GM19467 (cell line): ENCODE data around the gene CSRP3.

Experiments
- ATAC-seq: cut with Tn5 transposase; IDR thresholded peaks from one replicate; pipeline ENCODE4 v1.9.1; 2021; ENCODE audit warnings: mild to moderate bottlenecking, moderate library complexity; ENCODE audit not compliant: unreplicated experiment

The CSRP3 gene

GRCh38 chr11:19226378-19227195, 24.8 kb upstream of the CSRP3 start:
- no peak for ATAC-seq

DNA sequence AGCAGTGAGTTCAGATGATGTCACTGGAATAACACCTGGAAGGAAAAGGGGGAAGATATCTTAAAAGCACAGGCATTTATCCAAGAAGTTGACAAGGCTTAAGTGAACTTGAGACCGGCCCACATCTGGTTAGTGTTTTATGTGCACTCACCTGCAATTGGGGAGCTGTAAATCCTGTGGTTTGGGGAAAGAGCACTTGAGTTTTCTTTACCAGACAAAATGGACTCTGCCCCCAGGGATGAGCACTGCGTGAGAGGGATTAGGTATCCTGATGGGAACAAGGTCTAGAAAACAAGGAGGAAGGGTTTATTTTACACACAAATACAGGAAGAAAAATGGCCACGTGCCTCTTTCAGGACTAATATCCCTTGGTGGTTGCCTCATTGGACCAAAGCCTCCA, 23.8 kb upstream of the CSRP3 start:
- ATAC-seq: no peak

DNA sequence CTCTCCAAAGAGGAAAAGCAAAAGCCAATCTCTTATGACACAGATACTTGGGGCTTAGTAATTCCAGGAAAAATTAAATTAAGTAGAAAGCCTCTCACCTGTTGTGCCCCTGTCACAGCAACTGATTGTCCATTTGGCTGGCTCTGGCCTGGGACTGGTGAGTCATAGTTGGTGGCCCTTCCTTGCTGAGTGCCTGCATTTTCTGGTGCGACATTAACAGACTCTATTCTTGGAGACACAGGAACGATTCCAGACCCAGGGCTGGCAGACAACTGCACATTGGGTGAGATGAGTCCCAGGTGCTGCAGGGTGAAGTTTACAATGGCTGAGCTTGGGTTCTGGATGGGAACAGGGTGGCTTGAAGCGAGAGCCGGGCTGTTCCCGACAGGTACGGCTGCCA, 23.3 kb upstream of the CSRP3 start:
- no peak for ATAC-seq

GRCh38 chr11:19220903-19221724, 19.3 kb upstream of the CSRP3 start:
- no peak for ATAC-seq

DNA sequence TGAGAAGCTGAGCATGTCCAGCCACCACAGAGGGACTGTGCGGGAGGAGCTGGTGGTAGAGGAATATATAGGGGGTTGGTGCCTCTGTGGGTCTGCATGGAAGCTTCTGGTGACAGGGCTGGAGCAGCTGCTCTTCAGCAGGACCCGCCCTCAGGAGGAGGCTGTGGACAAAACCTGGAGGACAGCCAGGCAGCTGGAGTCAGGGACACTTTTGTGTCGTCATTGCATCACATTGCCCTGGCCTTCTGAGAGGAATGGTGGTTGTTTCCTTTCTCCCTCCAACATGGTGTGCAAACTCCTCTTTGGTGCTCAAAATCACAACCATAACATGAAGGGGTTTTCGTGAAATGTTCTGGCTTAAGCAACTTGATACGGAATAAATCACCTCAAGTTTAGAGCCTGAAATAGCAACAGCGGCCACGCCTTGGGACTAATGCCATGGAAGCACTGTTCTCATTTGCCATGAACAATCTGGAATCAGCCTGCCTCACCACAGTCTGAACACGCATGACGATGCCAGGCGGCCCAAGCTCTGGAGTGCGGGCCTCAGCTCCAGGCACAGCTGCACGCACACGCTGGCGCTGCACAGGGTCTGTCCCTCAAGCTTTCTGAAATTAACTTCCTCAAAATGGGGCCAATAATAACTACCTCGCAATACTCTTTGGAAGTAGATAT, 17.1 kb upstream of the CSRP3 start:
- no peak for ATAC-seq

- ATAC-seq: no peak
Observed at GRCh38 chr11:19218216-19218615, 16.4 kb upstream of the CSRP3 start.

DNA sequence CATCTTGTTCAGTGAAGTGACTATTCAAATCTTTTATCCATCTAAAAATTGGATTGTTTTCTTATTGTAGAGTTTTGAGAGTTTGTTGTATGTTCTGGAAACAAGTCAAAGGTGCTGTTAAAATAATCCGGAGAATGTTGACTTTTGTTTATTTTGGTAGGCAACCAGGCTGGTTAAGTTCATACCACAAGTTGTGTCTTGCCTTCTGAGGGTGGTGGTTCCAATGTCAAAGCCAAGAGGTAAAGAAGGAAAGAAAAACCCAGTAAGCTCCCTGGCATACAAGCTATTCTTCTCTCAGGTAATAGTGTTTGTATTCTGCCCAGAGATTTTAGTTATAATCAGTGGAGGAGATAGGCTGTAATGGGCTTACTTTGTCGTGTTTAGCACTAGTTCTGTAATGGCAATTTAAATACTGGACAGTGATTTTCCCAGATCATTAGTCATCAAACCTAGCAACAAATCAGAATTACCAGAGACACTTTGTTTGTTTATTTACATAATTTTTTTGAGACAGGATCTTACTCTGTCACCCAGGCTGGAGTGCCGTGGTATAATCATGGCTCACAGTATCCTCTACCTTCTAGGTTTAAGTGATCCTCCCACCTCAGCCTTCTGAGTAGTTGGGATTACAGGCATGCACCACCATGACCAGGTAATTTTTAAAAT, 15.1 kb upstream of the CSRP3 start:
- no peak for ATAC-seq

- no peak for ATAC-seq
Observed at GRCh38 chr11:19216021-19216420, 14.2 kb upstream of the CSRP3 start.

DNA sequence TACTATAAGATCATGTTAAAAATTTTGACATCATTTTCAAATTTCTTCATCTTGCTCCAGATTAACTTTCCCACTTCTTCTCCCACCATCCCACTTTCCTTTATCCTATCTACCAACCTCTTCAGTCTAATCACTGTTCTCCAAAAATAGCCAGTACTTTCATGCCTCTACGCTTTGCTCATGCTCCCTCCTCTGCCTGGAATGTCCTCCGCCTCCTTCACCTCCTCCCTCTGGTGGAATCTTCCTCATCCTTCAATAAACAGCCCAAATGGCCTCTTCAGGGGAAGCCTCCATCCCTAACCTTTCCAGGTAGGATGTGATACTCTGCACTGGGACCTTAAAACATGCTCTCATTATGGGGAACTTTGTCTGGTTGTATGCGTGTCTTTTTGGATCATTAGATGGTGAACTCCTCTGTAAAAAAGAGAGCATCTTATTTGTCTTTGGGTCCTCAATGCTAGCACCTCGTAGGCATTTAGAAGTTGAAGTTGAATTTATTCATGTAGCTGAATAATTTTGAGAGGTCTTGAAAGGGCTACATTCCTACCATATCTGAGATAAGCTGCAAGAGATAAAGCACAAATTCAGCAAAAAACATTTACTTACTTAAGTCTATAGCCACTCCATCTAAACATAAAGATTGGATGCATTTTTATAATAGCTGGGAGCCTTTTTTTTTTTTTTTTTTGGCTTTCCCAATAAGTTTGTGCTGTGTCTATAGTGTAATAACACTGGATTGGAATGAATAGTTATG, 8.0 kb upstream of the CSRP3 start:
- no peak for ATAC-seq

DNA sequence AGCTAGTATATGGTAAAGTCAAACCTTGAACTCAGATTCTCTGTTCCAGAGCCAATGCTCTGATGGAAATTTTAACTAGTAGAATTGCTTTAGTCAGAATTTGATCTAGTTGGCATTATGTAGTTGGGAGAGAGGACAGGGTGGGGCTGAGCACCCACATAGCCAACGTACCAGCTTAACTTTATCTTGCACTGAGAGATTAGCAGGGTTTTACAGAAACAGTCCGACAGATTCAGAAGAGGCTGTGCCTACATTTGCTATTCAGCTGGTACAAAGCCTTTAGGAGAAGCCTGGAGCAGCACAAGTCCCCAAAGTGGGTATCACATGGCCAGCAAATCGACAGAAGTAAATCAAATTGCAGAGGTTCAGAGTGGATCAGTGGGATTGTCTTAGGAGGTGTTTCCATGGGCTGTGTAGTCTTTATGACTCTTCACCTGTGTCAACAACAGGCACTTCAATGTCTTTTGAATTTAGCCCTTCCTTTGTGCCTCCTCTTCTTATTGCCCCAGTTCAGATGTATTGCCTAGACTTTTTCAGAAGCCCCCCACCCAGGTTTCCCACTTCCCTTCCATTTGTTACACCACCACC, 7.3 kb upstream of the CSRP3 start:
- no peak for ATAC-seq

GRCh38 chr11:19208181-19208580, 6.4 kb upstream of the CSRP3 start:
- ATAC-seq: no peak

DNA sequence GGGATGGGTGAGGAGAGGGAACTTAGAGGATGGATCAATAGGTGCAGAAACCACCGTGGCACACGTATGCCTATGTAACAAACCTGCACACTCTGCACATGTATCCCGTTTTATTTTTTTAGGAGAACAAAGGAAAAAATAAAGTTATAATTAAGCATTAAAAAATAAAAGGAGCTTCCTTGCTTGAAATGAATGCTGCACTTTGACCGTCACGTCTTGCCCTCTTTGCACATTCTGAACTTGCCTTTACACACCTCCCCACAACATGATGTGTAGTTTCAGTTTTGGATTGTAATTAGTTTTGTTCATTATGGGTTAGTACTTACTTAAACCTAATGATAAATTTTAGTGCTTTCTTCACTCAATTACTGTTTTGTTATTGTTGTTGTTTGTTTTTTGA, 3.1 kb upstream of the CSRP3 start:
- no peak for ATAC-seq

DNA sequence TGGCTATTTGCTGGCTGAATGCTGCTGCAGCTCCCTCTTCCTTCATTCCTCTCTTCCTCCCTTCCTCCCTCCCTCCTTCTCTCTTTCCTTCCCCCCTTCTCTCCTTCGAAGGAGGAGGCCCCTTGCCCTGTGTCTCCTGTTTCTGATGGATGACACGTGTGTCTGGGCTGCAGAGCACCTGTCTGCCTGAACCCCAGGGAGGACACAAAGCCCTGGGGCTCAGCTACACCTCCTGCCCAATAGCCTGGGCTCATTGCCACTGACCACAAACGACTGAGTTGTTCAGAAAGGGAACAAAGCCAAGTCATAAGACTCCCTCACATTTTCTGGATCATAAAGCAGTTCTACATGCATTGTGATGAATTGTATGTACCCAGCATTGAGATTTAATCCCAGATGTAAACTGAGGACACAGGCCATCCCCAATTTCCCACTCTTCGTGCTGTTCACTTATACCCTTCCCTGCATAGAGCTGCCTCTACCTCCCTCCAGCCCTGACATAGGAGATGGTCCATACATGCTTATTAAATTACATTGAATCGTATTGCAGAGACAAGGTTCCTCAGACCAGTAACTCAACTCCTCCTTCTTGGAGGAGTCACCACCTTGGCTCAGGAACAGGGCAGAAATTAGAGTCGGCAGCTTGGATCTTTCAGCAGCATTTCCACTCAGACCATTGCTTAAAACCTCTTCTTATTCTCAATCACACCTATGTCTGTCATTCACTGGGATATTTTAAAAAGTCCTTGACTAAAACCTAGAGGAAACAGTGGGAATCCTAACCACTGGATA, 1.2 kb downstream of the CSRP3 start:
- ATAC-seq: no peak

GRCh38 chr11:19199771-19200170, 2.0 kb downstream of the CSRP3 start:
- ATAC-seq: no peak

DNA sequence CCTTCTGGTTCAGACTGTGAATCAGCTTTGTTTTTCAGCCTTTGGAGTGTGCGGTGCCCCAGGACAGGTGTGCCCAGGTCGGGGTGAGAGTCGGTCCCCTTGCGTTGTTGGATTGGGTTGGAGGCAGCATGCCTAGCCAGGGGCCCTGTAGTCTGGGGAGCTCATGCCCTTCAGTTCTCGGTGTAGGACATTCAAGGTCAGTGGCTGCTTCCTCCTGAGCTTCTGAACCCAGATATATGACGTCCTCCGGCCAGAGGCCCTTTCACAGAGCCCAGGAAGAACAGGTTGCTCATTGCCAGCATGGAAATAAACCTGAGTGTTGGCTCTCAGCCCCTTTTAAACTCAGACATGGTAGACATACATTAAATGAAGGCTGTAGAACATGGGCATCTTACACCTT, 2.7 kb downstream of the CSRP3 start:
- no peak for ATAC-seq

GRCh38 chr11:19196432-19196831, 5.4 kb downstream of the CSRP3 start:
- no peak for ATAC-seq

- ATAC-seq: no peak
Observed at GRCh38 chr11:19194620-19195308, 7.0 kb downstream of the CSRP3 start.

GRCh38 chr11:19193916-19194315, 7.9 kb downstream of the CSRP3 start:
- ATAC-seq: no peak
